GM23338 (cell line): ENCODE data around the gene ME3. TPM values are rescaled to one million over a fixed set of nuclear protein-coding genes. Genes with fewer than 3 reads are reported as not detected.

Source experiments
- ATAC-seq: fragments of 200-7000 bp; cut with Tn5 transposase; 3 replicates; pipeline ENCODE4 v1.9.1; 2020
- DNase-seq: peaks from one replicate; pipeline ENCODE4 v3.0.0-alpha.2; 2015; ENCODE audit warnings: low spot score
- H2AFZ ChIP-seq: fragments of 200-600 bp; sonication (generic); 2 replicates; pipeline ENCODE4 v1.8.0; 2016; ENCODE audit warnings: antibody characterized with exemption, mild to moderate bottlenecking, moderate library complexity
- H3F3A ChIP-seq: fragments of 200-600 bp; sonication (generic); replicated peaks from 2 replicates; pipeline ENCODE4 v1.8.0; 2017; ENCODE audit warnings: antibody characterized with exemption, mixed run types, low read depth
- H3K27ac ChIP-seq: fragments of 200-600 bp; sonication (generic); 2 replicates; pipeline ENCODE4 v1.6.1; 2016; ENCODE audit warnings: low read depth
- H3K27me3 ChIP-seq: fragments of 200-600 bp; sonication (generic); 2 replicates; pipeline ENCODE4 v1.8.0; 2016; ENCODE audit warnings: mild to moderate bottlenecking, mixed run types, moderate library complexity; ENCODE audit not compliant: insufficient read depth
- H3K36me3 ChIP-seq: fragments of 200-600 bp; sonication (generic); 2 replicates; pipeline ENCODE4 v1.8.0; 2016; ENCODE audit warnings: mild to moderate bottlenecking; ENCODE audit not compliant: insufficient read depth
- H3K4me1 ChIP-seq: fragments of 200-600 bp; sonication (generic); 2 replicates; pipeline ENCODE4 v1.8.0; 2016; ENCODE audit warnings: mild to moderate bottlenecking, moderate library complexity; ENCODE audit not compliant: insufficient read depth
- H3K4me2 ChIP-seq: fragments of 200-600 bp; sonication (generic); 2 replicates; pipeline ENCODE4 v1.7.1; 2017; ENCODE audit warnings: mixed run types
- H3K4me3 ChIP-seq: fragments of 200-600 bp; sonication (generic); 2 replicates; pipeline ENCODE4 v1.6.1; 2016; ENCODE audit warnings: mixed run types
- H3K79me2 ChIP-seq: fragments of 200-600 bp; sonication (generic); replicated peaks from 2 replicates; pipeline ENCODE4 v1.8.0; 2017; ENCODE audit warnings: mild to moderate bottlenecking; ENCODE audit not compliant: insufficient read depth
- H3K9me2 ChIP-seq: fragments of 200-600 bp; sonication (generic); 2 replicates; pipeline ENCODE4 v1.8.0; 2017; ENCODE audit not compliant: insufficient read depth
- H4K20me1 ChIP-seq: fragments of 200-600 bp; sonication (generic); replicated peaks from 2 replicates; pipeline ENCODE4 v1.8.0; 2017; ENCODE audit warnings: mild to moderate bottlenecking; ENCODE audit not compliant: insufficient read depth
- H3K27ac Mint-ChIP-seq: 2 replicates; pipeline ENCODE4 v1.8.0; 2020; ENCODE audit warnings: inconsistent platforms, mild to moderate bottlenecking, moderate library complexity, mixed read lengths
- H3K27me3 Mint-ChIP-seq: 3 replicates; pipeline ENCODE4 v1.8.0; 2022; ENCODE audit warnings: low read depth, mild to moderate bottlenecking, moderate library complexity, mixed read lengths, inconsistent platforms; ENCODE audit not compliant: insufficient read depth, poor library complexity
- H3K36me3 Mint-ChIP-seq: 3 replicates; pipeline ENCODE4 v1.8.0; 2021; ENCODE audit warnings: low read depth, mild to moderate bottlenecking, inconsistent platforms, moderate library complexity, mixed read lengths
- H3K4me1 Mint-ChIP-seq: 3 replicates; pipeline ENCODE4 v1.8.0; 2020; ENCODE audit warnings: mild to moderate bottlenecking, inconsistent platforms, mixed read lengths
- H3K4me3 Mint-ChIP-seq: 3 replicates; pipeline ENCODE4 v1.8.0; 2021; ENCODE audit warnings: moderate library complexity, mild to moderate bottlenecking, inconsistent platforms, mixed read lengths
- H3K9me3 Mint-ChIP-seq: 3 replicates; pipeline ENCODE4 v1.8.0; 2020; ENCODE audit warnings: moderate library complexity, mild to moderate bottlenecking, inconsistent platforms, mixed read lengths
- CREB1 ChIP-seq: fragments of 250-450 bp; sonication (Bioruptor Pico); IDR thresholded peaks from 2 replicates; pipeline ENCODE4 v1.5.0; 2020; ENCODE audit warnings: low read depth, mild to moderate bottlenecking, moderate library complexity
- ETS1 ChIP-seq: IDR thresholded peaks from 2 replicates; pipeline ENCODE4 v1.6.1; 2016; ENCODE audit warnings: antibody characterized with exemption
- EZH2phosphoT487 ChIP-seq: fragments of 200-600 bp; sonication (generic); IDR thresholded peaks from one replicate; pipeline ENCODE4 v1.8.1; 2018; ENCODE audit warnings: antibody characterized with exemption; ENCODE audit not compliant: unreplicated experiment
- JUNB ChIP-seq: IDR thresholded peaks from one replicate; pipeline ENCODE4 v1.6.1; 2016; ENCODE audit warnings: antibody characterized with exemption; ENCODE audit not compliant: unreplicated experiment
- NANOG ChIP-seq: IDR thresholded peaks from 2 replicates; pipeline ENCODE4 v1.6.1; 2016; ENCODE audit warnings: antibody characterized with exemption, borderline replicate concordance
- POLR2AphosphoS5 ChIP-seq: IDR thresholded peaks from 2 replicates; pipeline ENCODE4 v1.6.1; 2016; ENCODE audit warnings: antibody characterized with exemption, low read depth
- ZNF114 ChIP-seq: fragments of 250-450 bp; sonication (Bioruptor Pico); IDR thresholded peaks from 2 replicates; pipeline ENCODE4 v1.5.0; 2020; ENCODE audit warnings: mild to moderate bottlenecking, moderate library complexity
- ZNF331 ChIP-seq: fragments of 250-450 bp; sonication (Bioruptor Pico); IDR thresholded peaks from 2 replicates; pipeline ENCODE4 v1.5.0; 2020; ENCODE audit warnings: low read depth, mild to moderate bottlenecking, moderate library complexity
- ZNF462 ChIP-seq: fragments of 250-450 bp; sonication (Bioruptor Pico); IDR thresholded peaks from 2 replicates; pipeline ENCODE4 v1.5.0; 2020; ENCODE audit warnings: mild to moderate bottlenecking, moderate library complexity
- polyA plus RNA-seq: library from polyadenylated mRNA; unstranded; fragments of >200 nt; fragmentation: Nextera tagmentation; extraction: Ambion mirVana; gene quantifications from 2 replicates; pipeline ENCODE4 v1.2.1, GENCODE V29; 2016
- total RNA-seq: library from RNA; depleted of rRNA; stranded (reverse); fragments of >200 nt; shearing (Covaris generic); gene quantifications from 2 replicates; pipeline ENCODE4 v1.2.3, GENCODE V29; 2014
- TF ChIP-seq, protein P1 (sequence below): IDR thresholded peaks from one replicate; pipeline ENCODE4 v1.6.1; 2018; ENCODE audit warnings: antibody characterized with exemption; ENCODE audit not compliant: unreplicated experiment
- TF ChIP-seq, protein P2 (sequence below), 2 experiments: fragments of 200-600 bp in 1 of 2; sonication (generic) in 1 of 2; conservative IDR thresholded peaks; 2 replicates each; pipeline versions ENCODE4 v1.5.1 to v1.6.1; 2016 to 2017; ENCODE audit warnings: antibody characterized with exemption in 2 of 2, low read depth in 2 of 2, mild to moderate bottlenecking in 2 of 2, moderate library complexity in 1 of 2

The ME3 gene
- total and polyA plus RNA-seq, 2 experiments from 2014 or later, result 1.3 to 4.0 TPM

GRCh38 chr11:86696004-86696403 lies 23.6 kb upstream of the ME3 start:
- H3K27ac ChIP-seq, result no peak overlapping the region
- Mint-ChIP-seq H3K4me1 (peaks cover 21% of the 10 kb centered on the region), H3K27ac (no peak overlapping the region), H3K36me3 (no peaks in the 10 kb centered on the region), H3K9me3 (no peaks in the 10 kb centered on the region), H3K4me3 (no peak overlapping the region), H3K27me3 (peaks cover 2% of the 10 kb centered on the region)
- no peak for ATAC-seq
- H3F3A ChIP-seq, result no peaks in the 10 kb centered on the region
- no peaks in the 10 kb centered on the region for H3K9me2 ChIP-seq
- no peaks in the 10 kb centered on the region for H3K27me3 ChIP-seq
- no peaks in the 10 kb centered on the region for H3K36me3 ChIP-seq
- H3K4me2 ChIP-seq, result no peak overlapping the region
- H3K4me1 ChIP-seq, result no peaks in the 10 kb centered on the region
- no peak overlapping the region for H2AFZ ChIP-seq
- DNase-seq, result no peak
- no peak overlapping the region for H3K4me3 ChIP-seq
- TF ChIP-seq, protein P1, sequence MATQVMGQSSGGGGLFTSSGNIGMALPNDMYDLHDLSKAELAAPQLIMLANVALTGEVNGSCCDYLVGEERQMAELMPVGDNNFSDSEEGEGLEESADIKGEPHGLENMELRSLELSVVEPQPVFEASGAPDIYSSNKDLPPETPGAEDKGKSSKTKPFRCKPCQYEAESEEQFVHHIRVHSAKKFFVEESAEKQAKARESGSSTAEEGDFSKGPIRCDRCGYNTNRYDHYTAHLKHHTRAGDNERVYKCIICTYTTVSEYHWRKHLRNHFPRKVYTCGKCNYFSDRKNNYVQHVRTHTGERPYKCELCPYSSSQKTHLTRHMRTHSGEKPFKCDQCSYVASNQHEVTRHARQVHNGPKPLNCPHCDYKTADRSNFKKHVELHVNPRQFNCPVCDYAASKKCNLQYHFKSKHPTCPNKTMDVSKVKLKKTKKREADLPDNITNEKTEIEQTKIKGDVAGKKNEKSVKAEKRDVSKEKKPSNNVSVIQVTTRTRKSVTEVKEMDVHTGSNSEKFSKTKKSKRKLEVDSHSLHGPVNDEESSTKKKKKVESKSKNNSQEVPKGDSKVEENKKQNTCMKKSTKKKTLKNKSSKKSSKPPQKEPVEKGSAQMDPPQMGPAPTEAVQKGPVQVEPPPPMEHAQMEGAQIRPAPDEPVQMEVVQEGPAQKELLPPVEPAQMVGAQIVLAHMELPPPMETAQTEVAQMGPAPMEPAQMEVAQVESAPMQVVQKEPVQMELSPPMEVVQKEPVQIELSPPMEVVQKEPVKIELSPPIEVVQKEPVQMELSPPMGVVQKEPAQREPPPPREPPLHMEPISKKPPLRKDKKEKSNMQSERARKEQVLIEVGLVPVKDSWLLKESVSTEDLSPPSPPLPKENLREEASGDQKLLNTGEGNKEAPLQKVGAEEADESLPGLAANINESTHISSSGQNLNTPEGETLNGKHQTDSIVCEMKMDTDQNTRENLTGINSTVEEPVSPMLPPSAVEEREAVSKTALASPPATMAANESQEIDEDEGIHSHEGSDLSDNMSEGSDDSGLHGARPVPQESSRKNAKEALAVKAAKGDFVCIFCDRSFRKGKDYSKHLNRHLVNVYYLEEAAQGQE, result no peak
- TF ChIP-seq POLR2AphosphoS5 (no peak), ETS1 (no peak), CREB1 (CRISPR knock-in tag) (no peak), JUNB (no peak), EZH2phosphoT487 (no peak), ZNF331 (CRISPR knock-in tag) (no peak), ZNF462 (CRISPR knock-in tag) (no peak), NANOG (no peak), ZNF114 (CRISPR knock-in tag) (no peak)
- TF ChIP-seq, protein P2, sequence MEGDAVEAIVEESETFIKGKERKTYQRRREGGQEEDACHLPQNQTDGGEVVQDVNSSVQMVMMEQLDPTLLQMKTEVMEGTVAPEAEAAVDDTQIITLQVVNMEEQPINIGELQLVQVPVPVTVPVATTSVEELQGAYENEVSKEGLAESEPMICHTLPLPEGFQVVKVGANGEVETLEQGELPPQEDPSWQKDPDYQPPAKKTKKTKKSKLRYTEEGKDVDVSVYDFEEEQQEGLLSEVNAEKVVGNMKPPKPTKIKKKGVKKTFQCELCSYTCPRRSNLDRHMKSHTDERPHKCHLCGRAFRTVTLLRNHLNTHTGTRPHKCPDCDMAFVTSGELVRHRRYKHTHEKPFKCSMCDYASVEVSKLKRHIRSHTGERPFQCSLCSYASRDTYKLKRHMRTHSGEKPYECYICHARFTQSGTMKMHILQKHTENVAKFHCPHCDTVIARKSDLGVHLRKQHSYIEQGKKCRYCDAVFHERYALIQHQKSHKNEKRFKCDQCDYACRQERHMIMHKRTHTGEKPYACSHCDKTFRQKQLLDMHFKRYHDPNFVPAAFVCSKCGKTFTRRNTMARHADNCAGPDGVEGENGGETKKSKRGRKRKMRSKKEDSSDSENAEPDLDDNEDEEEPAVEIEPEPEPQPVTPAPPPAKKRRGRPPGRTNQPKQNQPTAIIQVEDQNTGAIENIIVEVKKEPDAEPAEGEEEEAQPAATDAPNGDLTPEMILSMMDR (conservative IDR thresholded peaks at IDR 0.05; ENCODE audit: low read depth in 2 of 2), result no peak
- no peaks in the 10 kb centered on the region for H3K79me2 ChIP-seq
- H4K20me1 ChIP-seq, result no peaks in the 10 kb centered on the region
